HUES48 (cell line): ENCODE measurements around the gene SLX9.

ENCODE experiments used
- H3K27ac ChIP-seq: one replicate; pipeline ENCODE4 v1.7.0; 2013; ENCODE audit warnings: low read depth, low read length, inconsistent platforms
- H3K27me3 ChIP-seq: 2 replicates; pipeline ENCODE4 v1.6.1; 2013; ENCODE audit warnings: mild to moderate bottlenecking, low read length; ENCODE audit not compliant: control insufficient read depth, insufficient read depth
- H3K36me3 ChIP-seq: 2 replicates; pipeline ENCODE4 v1.6.1; 2013; ENCODE audit warnings: low read length; ENCODE audit not compliant: control insufficient read depth, insufficient read depth
- H3K4me1 ChIP-seq: 2 replicates; pipeline ENCODE4 v1.6.1; 2013; ENCODE audit warnings: mild to moderate bottlenecking, low read length; ENCODE audit not compliant: control insufficient read depth, insufficient read depth
- H3K4me3 ChIP-seq: 2 replicates; pipeline ENCODE4 v1.5.1; 2013; ENCODE audit warnings: mild to moderate bottlenecking, low read depth, low read length
- H3K9ac ChIP-seq: 2 replicates; pipeline ENCODE4 v1.6.1; 2013; ENCODE audit warnings: mild to moderate bottlenecking, low read depth, low read length, moderate library complexity
- H3K9me3 ChIP-seq: 2 replicates; pipeline ENCODE4 v1.6.1; 2013; ENCODE audit warnings: low read length; ENCODE audit not compliant: control insufficient read depth, insufficient read depth

SLX9 gene

DNA sequence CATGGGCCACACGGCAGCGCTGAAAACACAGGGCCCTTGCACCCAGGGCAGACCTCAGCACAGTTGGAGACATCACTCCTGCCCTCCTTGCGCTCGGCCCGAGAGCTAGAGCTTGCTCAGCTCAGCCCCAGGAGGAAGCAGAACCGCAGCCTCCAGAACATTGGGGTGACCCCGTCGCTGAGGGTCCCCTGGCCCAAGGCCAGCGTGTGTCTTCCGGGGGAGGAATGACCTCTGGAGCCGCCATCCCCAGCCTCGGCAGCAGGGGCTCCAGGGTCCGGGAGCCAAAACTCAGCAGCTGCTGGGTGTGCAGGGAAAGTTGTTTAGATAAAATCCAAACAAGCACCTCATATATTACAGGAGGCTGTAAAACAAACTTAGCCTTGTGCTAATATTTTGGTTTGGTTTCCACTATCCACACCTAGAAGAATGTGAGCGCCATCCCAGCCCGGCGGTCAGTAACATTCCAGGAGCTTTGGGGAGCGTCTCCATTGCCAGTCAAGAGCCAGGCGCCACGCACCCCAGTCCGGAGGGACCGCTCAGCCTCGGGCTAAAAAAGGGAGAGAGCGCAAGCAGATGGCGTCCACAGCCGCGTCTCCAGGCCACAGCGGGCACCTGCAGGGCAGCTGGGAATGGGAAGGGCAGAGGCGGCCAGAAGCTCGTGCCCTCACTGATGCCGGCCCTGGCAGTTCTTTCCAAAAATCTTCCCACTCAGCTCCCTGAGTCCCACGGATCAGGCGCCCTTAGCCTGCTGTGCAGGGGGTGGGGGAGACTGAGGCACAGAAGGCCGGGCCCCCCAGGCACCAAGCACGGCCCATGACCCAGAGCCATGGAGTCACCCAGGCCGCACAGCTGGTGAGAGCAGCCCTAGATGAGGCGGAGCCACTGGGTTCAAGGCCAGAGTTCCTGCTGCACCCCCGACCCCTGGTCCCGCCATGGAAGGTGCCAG, 52.0 kb downstream of the SLX9 start:
- no peak overlapping the region for H3K4me3 ChIP-seq
- H3K36me3 ChIP-seq = no peaks in the 10 kb centered on the region
- no peaks in the 10 kb centered on the region for H3K27me3 ChIP-seq
- H3K27ac ChIP-seq = no peak overlapping the region
- H3K4me1 ChIP-seq = no peaks in the 10 kb centered on the region
- no peak overlapping the region for H3K9ac ChIP-seq
- H3K9me3 ChIP-seq = no peaks in the 10 kb centered on the region

DNA sequence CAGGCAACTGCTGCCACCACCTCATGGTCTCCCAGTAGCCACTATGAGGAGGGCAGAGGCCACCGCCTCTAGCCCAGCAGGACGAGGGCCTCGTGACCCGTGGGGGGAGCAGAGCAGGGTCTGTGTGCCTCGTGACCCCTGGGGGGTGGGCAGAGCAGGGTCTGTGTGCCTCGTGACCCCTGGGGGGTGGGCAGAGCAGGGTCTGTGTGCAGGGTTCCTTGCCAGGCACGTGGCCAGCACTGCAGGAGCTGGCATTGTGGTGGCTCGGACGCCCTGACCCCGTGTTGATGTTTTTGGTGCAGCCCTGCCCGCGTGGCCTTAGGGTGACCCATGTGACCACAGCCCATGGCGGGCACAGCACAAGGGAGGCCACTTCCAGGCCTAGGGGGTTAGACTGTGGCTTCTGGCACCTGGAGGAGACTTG, 52.8 kb downstream of the SLX9 start:
- Histone ChIP-seq H3K9me3 (no peaks in the 10 kb centered on the region), H3K4me3 (no peak overlapping the region), H3K36me3 (no peaks in the 10 kb centered on the region), H3K9ac (no peak overlapping the region), H3K27ac (no peak overlapping the region), H3K27me3 (no peaks in the 10 kb centered on the region), H3K4me1 (no peaks in the 10 kb centered on the region)

DNA sequence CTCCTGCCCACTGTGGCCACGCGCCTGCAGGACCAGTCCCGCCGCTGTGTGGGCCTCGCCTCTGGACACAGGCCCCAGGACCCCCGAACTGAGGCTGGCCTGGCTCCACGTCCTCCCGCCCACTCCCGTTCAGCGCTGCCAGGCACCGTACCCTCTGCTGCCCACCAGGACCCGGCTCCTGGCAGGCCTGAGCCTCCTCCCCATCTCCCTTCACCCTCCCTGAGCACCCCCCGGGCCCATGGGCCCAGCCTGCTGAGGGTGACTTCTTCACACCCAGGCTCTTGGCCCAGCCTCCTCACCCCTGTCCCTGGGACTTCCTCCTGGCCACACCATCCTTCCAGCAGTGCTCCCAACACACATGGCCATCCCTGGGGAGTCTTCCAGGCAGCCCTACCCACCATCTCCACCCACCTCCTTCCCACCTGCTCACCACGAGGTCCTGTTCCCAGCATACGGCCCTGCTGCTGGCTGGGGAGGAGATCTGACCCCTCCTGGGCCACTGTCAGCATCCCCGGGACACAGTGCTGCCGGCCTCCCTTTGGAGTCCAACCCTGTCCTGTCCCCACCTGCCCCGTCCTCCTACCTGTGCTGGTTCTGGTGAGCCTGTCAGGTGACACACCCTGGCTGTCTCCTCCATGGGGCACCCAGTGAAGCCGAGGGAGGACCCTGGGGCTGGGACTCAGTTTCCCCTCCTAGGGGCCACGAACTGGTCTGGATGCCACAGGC, 53.7 kb downstream of the SLX9 start:
- Histone ChIP-seq H3K9me3 (no peaks in the 10 kb centered on the region), H3K9ac (no peak overlapping the region), H3K4me1 (no peaks in the 10 kb centered on the region), H3K36me3 (no peaks in the 10 kb centered on the region), H3K27me3 (no peaks in the 10 kb centered on the region), H3K4me3 (no peak overlapping the region), H3K27ac (no peak overlapping the region)

DNA sequence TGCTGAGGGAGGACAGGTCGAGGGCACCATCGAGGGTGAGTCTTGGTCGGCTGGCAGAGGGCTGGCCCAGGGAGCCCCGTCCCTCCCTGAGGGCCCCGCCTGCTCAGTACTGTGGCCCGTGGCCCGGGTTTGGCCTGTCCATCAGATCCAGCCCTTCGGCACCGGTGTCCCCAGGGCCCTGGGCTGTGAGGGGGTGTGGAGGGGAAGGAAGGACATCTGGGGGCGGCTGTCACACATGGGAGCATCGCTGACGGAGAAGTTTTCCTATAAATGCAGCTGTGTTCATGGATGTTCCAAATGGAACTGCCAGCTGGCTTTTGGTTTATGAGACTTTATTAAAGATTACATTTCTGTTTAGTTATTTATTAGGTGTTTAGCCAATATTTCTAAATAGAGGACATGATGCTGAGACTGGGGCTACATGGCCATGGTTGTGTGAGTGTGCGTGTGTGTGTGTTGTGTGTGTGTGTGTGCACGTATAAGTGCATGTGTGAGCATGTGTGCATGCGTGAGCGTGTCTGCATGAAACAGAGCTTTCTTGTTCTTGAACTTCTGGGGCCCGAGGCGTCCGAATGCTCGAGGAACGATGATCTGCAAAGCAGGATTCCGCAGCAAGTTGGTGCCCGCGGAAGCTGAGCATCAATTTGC, 54.3 kb downstream of the SLX9 start:
- Histone ChIP-seq H3K27me3 (no peaks in the 10 kb centered on the region), H3K9ac (no peak overlapping the region), H3K4me3 (no peak overlapping the region), H3K4me1 (no peaks in the 10 kb centered on the region), H3K27ac (no peak overlapping the region), H3K36me3 (no peaks in the 10 kb centered on the region), H3K9me3 (no peaks in the 10 kb centered on the region)

DNA sequence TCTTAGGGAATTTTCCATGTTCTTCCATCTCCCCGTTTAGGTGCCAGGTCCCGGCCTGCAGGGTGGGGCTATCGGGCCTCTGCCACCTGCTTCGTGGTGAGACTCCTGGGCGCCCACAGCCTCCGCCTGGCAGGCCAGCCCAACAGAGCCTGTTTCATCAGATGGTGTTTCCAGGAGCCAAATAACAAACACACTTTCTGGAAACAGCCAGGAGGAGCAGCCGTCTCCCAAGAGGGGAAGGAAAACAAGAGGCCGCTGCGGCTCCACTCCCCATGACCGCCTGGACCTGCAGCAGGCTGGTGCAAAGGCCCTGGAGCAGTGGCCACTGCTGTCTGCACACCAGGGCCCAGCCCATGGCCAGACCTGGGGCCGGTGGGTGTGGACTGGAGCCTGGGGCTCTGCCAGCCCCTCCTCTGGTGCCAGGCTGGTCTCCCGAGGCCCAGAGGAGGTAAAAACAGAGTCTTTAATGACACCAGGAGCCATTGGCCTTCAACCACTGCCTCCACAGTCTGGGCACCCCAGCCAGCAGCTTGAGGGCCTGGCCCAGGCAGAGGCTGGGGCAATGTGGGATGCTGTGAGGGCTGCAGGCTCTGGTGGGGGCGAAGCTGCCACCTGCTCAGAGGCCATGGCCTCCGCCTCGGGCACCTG, 55.0 kb downstream of the SLX9 start:
- Histone ChIP-seq H3K4me1 (no peaks in the 10 kb centered on the region), H3K27ac (no peak overlapping the region), H3K4me3 (no peak overlapping the region), H3K36me3 (no peaks in the 10 kb centered on the region), H3K9ac (no peak overlapping the region), H3K27me3 (no peaks in the 10 kb centered on the region), H3K9me3 (no peaks in the 10 kb centered on the region)

DNA sequence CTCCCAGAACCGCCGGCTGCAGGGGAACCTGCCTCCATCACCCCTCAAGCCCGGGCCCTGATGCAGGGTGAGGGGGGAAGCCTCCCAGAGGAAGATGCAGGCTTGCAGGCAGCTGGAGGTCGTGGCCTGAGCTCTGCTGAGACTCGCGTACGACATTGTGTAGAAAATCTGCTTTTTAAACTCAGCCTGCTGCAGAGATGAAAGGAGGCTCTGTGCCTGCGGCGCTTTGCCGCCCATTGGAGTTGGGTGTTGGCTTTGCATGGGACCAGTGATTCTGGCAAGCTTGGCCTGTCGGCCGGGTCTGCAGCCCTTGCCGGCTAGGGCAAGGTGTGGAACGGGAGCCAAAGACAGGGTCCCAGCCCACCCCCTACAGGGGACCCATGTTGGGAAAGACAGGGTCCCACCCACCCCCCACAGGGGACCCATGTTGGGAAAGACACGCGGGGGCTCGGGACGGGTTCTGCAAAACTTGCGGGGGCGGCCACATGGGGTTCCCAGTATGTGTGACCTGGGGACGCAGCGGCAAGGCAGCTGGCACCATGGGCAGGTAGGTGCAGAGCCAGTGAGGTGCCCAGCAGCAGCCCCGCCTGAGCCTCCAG, 55.6 kb downstream of the SLX9 start:
- Histone ChIP-seq H3K9me3 (no peaks in the 10 kb centered on the region), H3K27me3 (no peaks in the 10 kb centered on the region), H3K4me1 (no peaks in the 10 kb centered on the region), H3K27ac (no peak overlapping the region), H3K36me3 (no peaks in the 10 kb centered on the region), H3K9ac (no peak overlapping the region), H3K4me3 (no peak overlapping the region)

DNA sequence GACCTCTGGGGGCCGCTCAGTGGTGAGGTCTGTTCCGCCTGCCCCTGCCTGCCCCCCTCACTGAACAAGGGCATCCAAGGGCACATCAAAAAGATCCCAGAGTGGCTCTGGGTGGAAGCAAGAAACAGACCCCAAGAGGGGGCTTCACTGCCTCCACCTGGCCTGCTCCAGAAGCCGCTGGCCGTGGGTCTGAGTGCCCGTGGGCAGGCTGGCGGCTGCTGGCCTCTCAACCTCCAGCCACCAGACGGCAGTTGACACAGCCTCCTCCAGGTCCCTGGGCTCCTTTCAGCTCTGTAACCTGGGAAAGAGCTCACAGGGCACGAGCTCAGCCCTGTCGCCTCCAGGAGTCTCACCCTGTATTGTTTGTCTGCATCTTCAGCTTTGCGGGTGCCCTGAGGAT, 56.3 kb downstream of the SLX9 start:
- H3K27me3 ChIP-seq = no peaks in the 10 kb centered on the region
- no peak overlapping the region for H3K9ac ChIP-seq
- no peaks in the 10 kb centered on the region for H3K9me3 ChIP-seq
- no peaks in the 10 kb centered on the region for H3K4me1 ChIP-seq
- no peaks in the 10 kb centered on the region for H3K36me3 ChIP-seq
- H3K4me3 ChIP-seq = no peak overlapping the region
- H3K27ac ChIP-seq = no peak overlapping the region

DNA sequence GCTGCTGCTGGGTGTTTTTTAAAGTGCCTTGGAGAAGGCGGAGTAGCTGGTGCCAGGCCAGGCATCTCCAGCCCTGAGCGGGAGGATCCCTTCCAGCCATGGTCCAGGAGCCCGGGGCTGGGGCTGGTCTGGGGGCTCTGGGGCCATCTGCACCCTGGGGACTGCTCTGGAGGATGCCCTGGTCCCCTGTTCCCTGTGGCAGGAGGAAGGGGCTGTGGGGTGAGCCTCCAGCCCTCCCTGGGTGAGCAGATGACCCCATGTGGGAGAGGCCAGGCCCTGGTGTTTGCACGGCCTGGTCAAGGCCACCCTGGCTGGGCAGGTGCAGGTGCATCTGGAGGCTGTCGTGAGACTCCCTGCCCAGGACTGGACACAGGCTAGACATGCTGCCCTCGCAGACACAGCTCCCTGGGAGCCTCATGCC, 56.7 kb downstream of the SLX9 start:
- no peaks in the 10 kb centered on the region for H3K9me3 ChIP-seq
- H3K36me3 ChIP-seq = no peaks in the 10 kb centered on the region
- no peaks in the 10 kb centered on the region for H3K27me3 ChIP-seq
- no peak overlapping the region for H3K27ac ChIP-seq
- H3K9ac ChIP-seq = no peak overlapping the region
- H3K4me3 ChIP-seq = no peak overlapping the region
- H3K4me1 ChIP-seq = no peaks in the 10 kb centered on the region

DNA sequence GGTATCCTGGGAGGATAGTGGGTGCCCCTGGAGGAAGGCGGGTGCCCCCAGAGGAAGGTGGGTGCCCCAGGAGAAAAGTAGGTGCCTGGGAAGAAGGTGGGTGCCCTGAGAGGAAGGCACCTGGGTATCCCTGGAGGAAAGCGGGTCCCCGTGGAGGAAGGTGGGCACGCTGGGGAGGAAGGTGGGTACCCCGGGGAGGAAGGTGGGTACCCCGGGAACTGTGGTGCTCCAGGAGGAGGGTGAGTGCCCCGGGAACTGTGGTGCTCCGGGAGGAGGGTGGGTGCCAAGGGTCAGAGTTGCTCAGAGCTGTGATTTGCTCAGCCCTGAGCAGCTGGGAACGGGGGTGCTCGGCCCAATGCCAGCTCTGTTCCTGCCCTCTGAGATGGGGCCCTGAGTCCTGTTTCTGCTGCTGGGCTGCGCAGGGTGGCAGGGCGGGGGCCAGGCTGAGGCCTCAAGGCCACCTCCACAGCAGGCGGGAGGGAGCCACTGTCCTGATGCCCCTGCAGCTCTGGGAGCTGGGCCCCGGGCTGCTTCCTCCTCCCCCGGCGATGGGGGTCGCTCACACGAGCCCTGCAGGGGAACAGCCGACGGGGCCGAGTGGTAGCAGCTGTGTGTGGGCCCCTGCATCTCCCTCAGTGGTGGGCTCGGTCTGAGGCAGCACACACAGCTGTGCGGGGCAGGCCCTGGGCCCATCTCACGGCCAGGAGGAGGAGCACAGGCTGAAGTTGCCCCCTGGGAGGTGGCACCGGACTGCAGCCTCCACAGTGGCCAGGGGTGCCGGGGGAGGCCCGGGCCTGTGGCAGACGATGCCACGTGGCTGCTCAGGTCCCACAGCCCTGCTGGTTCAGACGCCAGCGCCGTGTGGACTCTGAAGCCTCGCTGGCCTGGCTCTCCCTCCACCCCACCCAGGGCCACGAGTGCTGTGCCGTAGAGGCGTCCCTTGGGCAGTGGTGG, 57.4 kb downstream of the SLX9 start:
- Histone ChIP-seq H3K27ac (no peak overlapping the region), H3K9me3 (no peaks in the 10 kb centered on the region), H3K27me3 (no peaks in the 10 kb centered on the region), H3K36me3 (no peaks in the 10 kb centered on the region), H3K4me1 (no peaks in the 10 kb centered on the region), H3K9ac (no peak overlapping the region), H3K4me3 (no peak overlapping the region)
